ENCODE results near the gene PCCA.

The PCCA gene

DNA sequence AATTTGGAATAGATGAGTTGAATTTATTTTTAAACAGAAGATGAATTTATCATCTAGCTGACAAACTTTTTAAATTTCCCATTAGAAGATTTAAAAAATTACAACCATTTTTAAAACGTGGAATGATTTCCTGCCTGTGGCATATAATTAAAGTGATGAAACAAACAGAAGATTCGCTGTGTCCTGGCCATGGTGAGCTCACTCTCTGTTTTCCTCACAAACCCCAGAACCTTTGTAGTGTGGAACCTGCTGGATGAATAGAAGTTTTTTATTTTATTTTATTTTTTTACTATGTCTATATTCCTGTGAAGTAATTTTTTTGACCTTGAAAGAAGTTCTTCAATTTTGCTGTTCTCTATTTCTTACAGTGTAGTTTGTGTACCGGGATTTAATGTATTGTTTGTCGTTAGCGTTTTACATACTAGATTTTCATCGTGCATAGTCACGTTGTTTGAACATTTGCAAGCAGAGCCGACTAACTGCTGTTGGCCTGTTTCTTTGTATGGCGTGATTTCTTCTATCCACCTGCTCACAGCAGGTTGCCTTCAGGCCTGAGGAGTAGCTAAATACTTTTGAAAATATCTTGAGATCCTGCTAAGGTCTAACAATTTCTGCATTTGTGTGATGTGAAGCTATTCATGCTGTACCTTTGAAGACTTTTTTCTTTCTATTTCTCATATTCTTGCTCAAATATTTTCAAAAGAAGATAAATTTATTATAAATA is 350.5 kb downstream of the PCCA start:
- DNase-seq (ENCODE audit: insufficient read length, low spot score) (no peak), FAIRE-seq (no peak)
- TF ChIP-seq, protein P1, sequence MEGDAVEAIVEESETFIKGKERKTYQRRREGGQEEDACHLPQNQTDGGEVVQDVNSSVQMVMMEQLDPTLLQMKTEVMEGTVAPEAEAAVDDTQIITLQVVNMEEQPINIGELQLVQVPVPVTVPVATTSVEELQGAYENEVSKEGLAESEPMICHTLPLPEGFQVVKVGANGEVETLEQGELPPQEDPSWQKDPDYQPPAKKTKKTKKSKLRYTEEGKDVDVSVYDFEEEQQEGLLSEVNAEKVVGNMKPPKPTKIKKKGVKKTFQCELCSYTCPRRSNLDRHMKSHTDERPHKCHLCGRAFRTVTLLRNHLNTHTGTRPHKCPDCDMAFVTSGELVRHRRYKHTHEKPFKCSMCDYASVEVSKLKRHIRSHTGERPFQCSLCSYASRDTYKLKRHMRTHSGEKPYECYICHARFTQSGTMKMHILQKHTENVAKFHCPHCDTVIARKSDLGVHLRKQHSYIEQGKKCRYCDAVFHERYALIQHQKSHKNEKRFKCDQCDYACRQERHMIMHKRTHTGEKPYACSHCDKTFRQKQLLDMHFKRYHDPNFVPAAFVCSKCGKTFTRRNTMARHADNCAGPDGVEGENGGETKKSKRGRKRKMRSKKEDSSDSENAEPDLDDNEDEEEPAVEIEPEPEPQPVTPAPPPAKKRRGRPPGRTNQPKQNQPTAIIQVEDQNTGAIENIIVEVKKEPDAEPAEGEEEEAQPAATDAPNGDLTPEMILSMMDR (IDR thresholded peaks at IDR 0.05; ENCODE audit: insufficient read depth, missing control alignments): no peak

DNA sequence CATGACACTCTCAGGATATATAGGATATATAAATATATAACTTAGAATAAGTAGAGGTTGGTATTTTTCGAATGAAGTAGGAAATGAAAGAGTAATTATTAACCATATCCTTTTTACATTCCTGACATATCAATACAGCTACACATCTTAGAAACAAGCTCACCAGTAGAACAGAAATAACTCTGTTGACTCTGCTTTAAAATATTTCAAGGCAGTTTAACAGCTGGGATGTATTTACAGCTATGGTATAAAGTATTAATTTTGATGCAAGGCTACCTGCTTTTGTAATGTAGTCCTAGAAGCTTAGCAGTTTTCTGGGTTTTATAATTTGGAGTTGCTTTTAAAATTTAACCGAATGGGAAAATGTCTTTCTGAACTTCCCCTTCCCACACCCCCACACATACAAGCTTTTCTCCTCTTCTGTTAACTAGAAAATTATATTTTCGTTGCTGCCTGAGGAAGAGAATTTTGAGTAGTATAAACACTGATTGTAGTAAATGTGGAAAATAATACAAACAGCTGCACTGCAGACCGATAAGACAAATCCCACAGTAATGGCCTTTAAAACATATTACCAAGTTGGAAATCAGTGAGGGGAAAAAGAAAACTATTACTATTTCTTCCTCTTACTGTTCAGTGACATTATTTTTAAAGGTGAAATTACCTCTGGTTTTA is 352.0 kb downstream of the PCCA start:
- FAIRE-seq: no peak
- TF ChIP-seq, protein P1 (IDR thresholded peaks at IDR 0.05; ENCODE audit: insufficient read depth, missing control alignments): no peak
- DNase-seq (ENCODE audit: insufficient read length, low spot score): no peak

GRCh38 chr13:100442095-100442832 is 353.4 kb downstream of the PCCA start:
- no peak for DNase-seq (ENCODE audit: insufficient read length, low spot score)
- TF ChIP-seq, protein P1 (IDR thresholded peaks at IDR 0.05; ENCODE audit: insufficient read depth, missing control alignments): no peak
- FAIRE-seq: no peak

DNA sequence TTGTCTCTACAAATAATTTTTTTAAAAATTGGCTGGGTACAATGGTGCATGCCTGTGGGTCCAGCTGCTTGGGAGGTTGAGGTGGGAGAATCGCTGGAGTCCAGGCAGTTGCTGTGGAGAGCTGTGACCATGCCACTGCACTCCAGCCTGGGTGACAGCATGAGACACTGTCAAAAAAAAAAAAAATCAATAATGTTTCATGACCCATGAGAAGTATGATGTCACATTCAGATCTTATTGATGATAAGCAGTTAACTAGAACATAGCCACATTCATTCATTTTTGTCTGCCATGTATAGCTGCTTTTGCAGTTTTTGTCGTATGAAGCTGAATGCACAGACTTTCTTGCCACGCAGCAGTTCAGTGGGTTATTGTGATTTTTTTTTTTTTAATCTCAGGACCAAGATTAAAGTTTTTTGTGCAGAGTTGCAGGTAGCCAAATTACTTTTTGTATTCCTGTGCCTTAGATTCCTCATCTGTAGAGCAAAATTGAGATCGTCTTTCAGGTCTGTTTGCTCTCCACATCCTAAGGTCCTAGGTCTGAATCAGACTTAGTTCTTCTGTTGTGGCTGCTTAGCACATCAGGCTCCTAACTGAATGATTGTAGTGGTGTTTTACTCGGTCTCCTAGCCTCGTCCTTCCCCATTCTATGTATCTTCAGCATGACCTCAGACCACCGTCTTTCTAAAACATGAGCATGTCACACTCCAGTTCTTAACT is 354.5 kb downstream of the PCCA start:
- TF ChIP-seq, protein P1 (IDR thresholded peaks at IDR 0.05; ENCODE audit: insufficient read depth, missing control alignments): no peak
- FAIRE-seq: no peak
- DNase-seq (ENCODE audit: insufficient read length, low spot score): no peak

- TF ChIP-seq, protein P1 (IDR thresholded peaks at IDR 0.05; ENCODE audit: insufficient read depth, missing control alignments): no peak
- FAIRE-seq (no peak), DNase-seq (ENCODE audit: insufficient read length, low spot score) (no peak)
Observed at GRCh38 chr13:100443998-100444328, 355.1 kb downstream of the PCCA start.

GRCh38 chr13:100447831-100448230 is 358.9 kb downstream of the PCCA start:
- FAIRE-seq (no peak), DNase-seq (ENCODE audit: insufficient read length, low spot score) (no peak)
- TF ChIP-seq, protein P1 (IDR thresholded peaks at IDR 0.05; ENCODE audit: insufficient read depth, missing control alignments): no peak

Data from D721Med (cell line).